LNCAP (cell line): ENCODE results near the gene DCK.
A peak's percentile ranks its signal among the peaks of the same experiment; 100 is the strongest.

ENCODE experiments used
- TF ChIP-seq, protein P1 (sequence below): fragments of 450-650 bp; IDR thresholded peaks from 2 replicates; pipeline ENCODE4 v1.5.1; 2017; ENCODE audit warnings: mild to moderate bottlenecking

Gene DCK

DNA sequence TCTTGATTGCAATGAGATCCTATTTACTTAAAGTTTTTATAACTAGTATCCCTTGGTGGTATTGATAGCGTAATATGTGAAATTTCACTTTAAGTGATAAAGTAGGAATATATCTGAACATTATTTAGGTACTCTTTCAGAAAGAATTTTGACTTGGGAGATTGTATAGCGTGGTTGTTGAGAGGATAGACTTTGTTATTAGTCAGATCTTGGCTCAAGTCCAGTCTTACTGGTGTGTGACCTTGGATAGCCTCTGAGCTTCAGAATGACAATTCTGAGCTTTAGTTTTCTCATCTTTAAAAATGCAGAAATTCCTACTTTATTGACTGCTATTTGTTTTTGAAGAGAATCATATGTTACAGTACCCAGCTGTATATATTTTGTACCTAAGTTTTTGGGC is 32.6 kb downstream of the DCK start:
- TF ChIP-seq, protein P1, sequence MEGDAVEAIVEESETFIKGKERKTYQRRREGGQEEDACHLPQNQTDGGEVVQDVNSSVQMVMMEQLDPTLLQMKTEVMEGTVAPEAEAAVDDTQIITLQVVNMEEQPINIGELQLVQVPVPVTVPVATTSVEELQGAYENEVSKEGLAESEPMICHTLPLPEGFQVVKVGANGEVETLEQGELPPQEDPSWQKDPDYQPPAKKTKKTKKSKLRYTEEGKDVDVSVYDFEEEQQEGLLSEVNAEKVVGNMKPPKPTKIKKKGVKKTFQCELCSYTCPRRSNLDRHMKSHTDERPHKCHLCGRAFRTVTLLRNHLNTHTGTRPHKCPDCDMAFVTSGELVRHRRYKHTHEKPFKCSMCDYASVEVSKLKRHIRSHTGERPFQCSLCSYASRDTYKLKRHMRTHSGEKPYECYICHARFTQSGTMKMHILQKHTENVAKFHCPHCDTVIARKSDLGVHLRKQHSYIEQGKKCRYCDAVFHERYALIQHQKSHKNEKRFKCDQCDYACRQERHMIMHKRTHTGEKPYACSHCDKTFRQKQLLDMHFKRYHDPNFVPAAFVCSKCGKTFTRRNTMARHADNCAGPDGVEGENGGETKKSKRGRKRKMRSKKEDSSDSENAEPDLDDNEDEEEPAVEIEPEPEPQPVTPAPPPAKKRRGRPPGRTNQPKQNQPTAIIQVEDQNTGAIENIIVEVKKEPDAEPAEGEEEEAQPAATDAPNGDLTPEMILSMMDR: no peak

DNA sequence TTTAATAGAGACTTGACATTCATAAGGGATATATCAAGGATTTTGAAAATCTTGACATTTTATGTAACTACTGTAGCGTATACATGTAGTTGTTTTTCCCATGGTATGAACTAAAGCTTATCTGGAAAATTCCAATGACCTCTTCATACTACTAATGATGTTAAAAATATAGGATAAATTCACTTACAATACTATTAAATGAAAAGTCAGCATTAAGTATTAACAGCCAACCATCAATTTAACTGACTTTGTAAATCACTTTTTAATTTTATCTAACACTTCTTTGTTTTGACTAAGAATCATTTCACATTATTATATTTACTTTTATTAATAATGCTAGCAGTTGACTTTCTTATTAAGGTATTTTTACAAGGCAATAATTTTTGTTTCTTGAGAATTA is 34.2 kb downstream of the DCK start:
- TF ChIP-seq, protein P1: no peak

DNA sequence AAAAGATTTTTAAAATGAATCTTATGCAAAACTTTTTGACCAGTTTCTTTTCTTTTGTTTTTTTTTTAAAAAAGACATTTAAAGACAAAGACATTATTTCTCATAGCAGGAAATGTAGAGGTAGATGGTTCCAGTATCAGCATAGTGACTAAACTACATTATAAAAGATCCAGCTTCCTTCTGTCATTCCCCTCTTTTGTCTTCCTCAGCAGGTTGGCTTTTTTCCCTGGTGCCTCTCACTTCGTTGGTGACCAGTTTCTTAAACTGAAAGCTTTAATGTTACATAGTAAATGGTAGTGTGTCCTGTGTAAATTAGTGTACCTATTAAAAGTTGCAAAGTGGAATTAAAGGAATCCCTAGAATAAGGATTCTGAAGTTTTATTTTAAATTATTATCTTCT is 36.1 kb downstream of the DCK start:
- TF ChIP-seq, protein P1: no peak

DNA sequence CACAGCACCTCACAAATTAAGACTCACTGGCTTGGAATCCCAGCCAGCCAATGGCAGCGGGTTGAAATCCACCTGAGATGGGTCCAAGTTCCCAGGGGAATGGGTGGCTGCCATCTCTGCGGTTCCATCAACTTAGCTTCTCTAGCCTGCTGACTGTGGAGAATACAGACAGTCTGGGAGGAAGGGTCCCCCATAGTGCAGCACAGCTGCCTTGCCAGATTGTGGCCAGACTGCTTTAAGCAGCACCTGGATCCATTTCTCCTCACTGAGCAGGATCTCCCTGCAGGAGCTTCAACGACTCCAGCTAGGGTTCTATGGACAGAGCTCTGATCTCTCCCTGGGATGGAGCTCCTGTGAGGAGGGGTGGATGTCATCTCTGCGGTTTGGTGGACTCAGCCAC is 51.8 kb downstream of the DCK start:
- TF ChIP-seq, protein P1: no peak

DNA sequence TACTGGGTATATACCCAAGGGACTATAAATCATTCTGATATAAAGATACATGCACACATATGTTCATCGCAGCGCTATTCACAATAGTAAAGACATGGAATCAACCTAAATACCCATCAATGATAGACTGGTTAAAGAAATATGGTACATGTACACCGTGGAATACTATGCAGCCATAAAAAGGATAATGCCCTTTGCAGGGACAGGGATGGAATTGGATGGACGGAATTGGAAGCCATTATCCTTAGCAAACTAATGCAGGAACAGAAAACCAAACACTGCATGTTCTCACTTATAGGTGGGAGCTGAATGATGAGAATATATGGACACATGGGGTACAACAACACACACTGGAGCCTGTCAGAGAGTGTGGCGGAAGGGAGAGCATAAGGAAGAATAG is 55.9 kb downstream of the DCK start:
- TF ChIP-seq, protein P1: no peak

DNA sequence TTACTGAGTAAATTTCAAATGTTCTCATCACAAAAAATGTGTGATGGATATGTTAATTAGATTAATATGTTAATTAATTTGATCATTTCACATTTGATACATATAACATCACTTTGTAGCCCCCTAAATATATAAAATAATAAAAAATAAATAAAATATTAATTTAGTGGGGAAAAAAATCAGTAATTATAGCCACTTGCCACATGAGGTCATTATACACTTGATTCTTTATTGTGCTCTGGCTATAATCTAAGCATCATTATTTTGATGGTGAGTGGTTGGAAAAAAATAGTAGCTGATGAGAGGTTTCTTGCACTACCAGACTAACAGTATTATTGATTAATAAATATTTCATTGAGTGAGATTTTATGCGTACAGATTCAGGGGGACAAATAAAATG is 57.4 kb downstream of the DCK start:
- TF ChIP-seq, protein P1: peak; percentile 25; the same call in 1 of the 2 replicates

DNA sequence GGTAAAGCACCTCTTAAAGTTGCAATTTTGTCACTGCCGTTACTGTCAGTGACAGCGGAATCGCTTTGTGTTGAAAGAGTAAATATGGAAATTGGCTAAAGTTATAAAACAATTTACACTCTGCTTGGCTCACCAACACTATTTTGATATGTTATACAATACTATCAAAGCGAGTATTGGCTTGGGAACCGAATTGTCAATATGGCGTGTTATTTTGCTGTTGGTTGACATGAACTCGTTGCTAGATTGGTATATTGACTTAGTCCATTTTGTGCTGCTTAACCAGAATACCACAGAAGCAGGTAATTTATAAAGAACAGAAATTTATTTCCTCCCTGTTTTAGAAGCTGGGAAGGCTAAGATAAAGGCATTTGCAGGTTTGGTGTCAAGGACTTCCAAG is 58.6 kb downstream of the DCK start:
- TF ChIP-seq, protein P1: no peak

DNA sequence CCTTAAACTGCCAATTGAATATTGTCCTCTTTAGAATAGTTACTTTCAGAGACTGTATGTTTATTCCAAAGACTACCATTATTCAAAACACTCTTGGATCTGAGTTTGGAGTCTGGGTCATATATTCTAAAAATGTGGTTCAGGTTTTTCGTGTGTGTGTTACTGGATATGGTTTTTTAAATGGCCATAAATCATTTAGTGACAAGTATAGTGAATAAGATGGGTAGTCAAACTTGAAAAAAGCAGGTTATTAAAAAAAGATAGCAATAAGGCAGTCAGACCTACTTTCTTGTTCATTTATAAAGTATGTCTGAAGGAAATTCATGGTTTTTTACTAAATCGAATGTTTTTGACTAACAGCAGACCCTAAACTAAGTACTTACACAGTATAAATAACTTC is 59.3 kb downstream of the DCK start:
- TF ChIP-seq, protein P1: no peak
